ENCODE measurements around the gene GRIA3.

DNA sequence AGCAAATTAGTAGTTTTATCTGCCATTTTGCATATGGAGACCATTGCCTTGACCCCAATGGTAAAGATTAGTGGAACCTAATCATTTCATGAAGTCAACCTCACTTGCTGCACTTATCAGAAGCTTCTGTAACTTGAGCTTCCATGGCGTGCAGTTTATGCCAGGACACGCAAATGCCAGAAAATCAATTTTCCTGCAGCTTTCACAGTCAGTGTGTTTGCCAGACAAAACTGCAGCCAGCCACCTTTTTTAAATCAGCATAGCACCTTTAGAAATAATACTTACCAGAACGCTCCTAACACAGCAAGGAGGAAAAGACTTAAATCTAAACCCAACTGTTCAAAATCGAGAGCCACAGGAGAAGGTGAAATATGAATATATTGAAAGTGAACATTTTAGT is 265.3 kb downstream of the GRIA3 start:
- TF ChIP-seq, protein P1, sequence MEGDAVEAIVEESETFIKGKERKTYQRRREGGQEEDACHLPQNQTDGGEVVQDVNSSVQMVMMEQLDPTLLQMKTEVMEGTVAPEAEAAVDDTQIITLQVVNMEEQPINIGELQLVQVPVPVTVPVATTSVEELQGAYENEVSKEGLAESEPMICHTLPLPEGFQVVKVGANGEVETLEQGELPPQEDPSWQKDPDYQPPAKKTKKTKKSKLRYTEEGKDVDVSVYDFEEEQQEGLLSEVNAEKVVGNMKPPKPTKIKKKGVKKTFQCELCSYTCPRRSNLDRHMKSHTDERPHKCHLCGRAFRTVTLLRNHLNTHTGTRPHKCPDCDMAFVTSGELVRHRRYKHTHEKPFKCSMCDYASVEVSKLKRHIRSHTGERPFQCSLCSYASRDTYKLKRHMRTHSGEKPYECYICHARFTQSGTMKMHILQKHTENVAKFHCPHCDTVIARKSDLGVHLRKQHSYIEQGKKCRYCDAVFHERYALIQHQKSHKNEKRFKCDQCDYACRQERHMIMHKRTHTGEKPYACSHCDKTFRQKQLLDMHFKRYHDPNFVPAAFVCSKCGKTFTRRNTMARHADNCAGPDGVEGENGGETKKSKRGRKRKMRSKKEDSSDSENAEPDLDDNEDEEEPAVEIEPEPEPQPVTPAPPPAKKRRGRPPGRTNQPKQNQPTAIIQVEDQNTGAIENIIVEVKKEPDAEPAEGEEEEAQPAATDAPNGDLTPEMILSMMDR (conservative IDR thresholded peaks at IDR 0.05 in 1 of 2, IDR thresholded peaks at IDR 0.05 in 1 of 2; ENCODE audit: low read depth in 1 of 2, low read length in 2 of 2), result no peak
- no peak for TF ChIP-seq EZH2 (IDR thresholded peaks at IDR 0.05; ENCODE audit: low read length, missing control alignments)

Measured in fibroblast of lung (primary cell).